KMS-11 (cell line): ENCODE results near the gene IL10RA.

ENCODE experiments used
- H2AFZ ChIP-seq: fragments of 200-600 bp; sonication (generic); 2 replicates; pipeline ENCODE4 v1.6.1; 2016; ENCODE audit warnings: antibody characterized with exemption, mixed run types, low read depth
- H3K27ac ChIP-seq: fragments of 200-600 bp; sonication (generic); 2 replicates; pipeline ENCODE4 v1.6.1; 2016; ENCODE audit warnings: mild to moderate bottlenecking, mixed run types
- H3K27me3 ChIP-seq: fragments of 200-600 bp; sonication (generic); 2 replicates; pipeline ENCODE4 v1.6.1; 2017; ENCODE audit warnings: mild to moderate bottlenecking, low read depth, mixed run types, moderate library complexity; ENCODE audit not compliant: insufficient read depth
- H3K36me3 ChIP-seq: fragments of 200-600 bp; sonication (generic); 2 replicates; pipeline ENCODE4 v1.6.1; 2017; ENCODE audit warnings: mild to moderate bottlenecking, mixed run types; ENCODE audit not compliant: insufficient read depth
- H3K4me1 ChIP-seq: fragments of 200-600 bp; sonication (generic); 2 replicates; pipeline ENCODE4 v1.6.1; 2016; ENCODE audit warnings: mild to moderate bottlenecking, low read depth, mixed run types; ENCODE audit not compliant: poor library complexity, severe bottlenecking
- H3K4me2 ChIP-seq: fragments of 200-600 bp; sonication (generic); 2 replicates; pipeline ENCODE4 v1.7.0; 2016; ENCODE audit warnings: mild to moderate bottlenecking, mixed run types
- H3K4me3 ChIP-seq: fragments of 200-600 bp; sonication (generic); IDR thresholded peaks from 2 replicates; pipeline ENCODE4 v1.6.1; 2017; ENCODE audit warnings: low read depth, low read length, mixed read lengths; ENCODE audit not compliant: insufficient read depth
- H3K79me2 ChIP-seq: fragments of 200-600 bp; sonication (generic); 2 replicates; pipeline ENCODE4 v1.6.1; 2016; ENCODE audit warnings: low read depth, mixed run types; ENCODE audit not compliant: insufficient read depth
- H3K9ac ChIP-seq: fragments of 200-600 bp; sonication (generic); 2 replicates; pipeline ENCODE4 v1.6.1; 2016; ENCODE audit warnings: mild to moderate bottlenecking, mixed run types
- H4K20me1 ChIP-seq: fragments of 200-600 bp; sonication (generic); 2 replicates; pipeline ENCODE4 v1.6.1; 2016; ENCODE audit warnings: mild to moderate bottlenecking, mixed run types; ENCODE audit not compliant: insufficient read depth
- TF ChIP-seq, protein P1 (sequence below): fragments of 200-600 bp; sonication (generic); conservative IDR thresholded peaks from 2 replicates; pipeline ENCODE4 v1.6.1; 2017; ENCODE audit warnings: low read depth, mild to moderate bottlenecking, antibody characterized with exemption, low read length, moderate library complexity, mixed read lengths

IL10RA gene

DNA sequence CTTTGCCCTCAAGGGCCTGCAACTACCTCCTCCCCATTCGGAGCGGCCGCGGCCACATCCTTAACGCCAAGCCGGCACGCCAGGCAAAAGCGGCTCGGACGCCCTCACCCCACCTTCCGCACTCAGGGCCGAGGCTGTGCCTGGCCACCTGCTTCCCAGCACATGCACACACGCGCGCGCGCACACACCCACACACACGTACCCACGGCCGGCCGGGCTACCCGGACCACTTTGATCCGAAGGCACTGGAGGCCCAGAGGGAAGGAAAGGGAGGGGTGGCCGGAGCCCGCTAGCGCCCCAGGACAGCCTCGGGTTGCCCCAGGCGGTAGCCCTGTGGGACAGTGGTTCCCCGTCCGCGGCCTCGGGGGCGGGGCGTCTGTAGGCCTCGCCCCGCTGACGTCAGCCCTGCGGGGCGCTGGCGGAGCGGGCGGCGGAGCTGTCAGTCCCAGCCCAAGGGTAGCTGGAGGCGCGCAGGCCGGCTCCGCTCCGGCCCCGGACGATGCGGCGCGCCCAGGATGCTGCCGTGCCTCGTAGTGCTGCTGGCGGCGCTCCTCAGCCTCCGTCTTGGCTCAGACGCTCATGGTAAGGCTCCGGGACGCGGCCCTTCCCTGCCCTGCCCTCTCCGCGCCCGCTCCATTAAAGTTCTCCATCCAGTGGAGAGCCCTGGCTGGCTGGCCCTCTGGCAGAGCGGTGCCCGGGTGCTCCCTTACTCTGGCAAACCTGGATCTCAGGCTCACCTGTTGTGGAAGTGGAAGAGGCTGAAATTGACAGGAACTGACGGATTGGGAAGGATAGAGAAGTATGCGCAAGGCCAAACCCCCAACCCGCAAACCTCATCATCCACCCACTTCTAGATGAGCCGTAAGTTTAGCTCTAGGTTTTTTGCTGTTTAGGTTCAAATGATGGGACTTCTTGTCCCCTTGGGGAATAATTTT, at the start of gene IL10RA:
IL10RA (plus strand) TSS at position 442 of the 935 bp plus-strand sequence; CDS start at position 516, 74 bp downstream.
- Histone ChIP-seq H3K4me1 (peaks cover 12% of the 10 kb centered on the region), H2AFZ (peak within 1 kb of the TSS; percentile 75), H3K79me2 (no peaks in the 10 kb centered on the region), H3K36me3 (no peaks in the 10 kb centered on the region), H3K4me3 (no peak within 1 kb of the TSS), H3K4me2 (peak within 1 kb of the TSS; percentile 79), H3K27me3 (no peaks in the 10 kb centered on the region), H3K9ac (peak within 1 kb of the TSS; percentile 85), H3K27ac (peak within 1 kb of the TSS; percentile 59), H4K20me1 (no peaks in the 10 kb centered on the region)
- TF ChIP-seq, protein P1, sequence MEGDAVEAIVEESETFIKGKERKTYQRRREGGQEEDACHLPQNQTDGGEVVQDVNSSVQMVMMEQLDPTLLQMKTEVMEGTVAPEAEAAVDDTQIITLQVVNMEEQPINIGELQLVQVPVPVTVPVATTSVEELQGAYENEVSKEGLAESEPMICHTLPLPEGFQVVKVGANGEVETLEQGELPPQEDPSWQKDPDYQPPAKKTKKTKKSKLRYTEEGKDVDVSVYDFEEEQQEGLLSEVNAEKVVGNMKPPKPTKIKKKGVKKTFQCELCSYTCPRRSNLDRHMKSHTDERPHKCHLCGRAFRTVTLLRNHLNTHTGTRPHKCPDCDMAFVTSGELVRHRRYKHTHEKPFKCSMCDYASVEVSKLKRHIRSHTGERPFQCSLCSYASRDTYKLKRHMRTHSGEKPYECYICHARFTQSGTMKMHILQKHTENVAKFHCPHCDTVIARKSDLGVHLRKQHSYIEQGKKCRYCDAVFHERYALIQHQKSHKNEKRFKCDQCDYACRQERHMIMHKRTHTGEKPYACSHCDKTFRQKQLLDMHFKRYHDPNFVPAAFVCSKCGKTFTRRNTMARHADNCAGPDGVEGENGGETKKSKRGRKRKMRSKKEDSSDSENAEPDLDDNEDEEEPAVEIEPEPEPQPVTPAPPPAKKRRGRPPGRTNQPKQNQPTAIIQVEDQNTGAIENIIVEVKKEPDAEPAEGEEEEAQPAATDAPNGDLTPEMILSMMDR, result no peak

DNA sequence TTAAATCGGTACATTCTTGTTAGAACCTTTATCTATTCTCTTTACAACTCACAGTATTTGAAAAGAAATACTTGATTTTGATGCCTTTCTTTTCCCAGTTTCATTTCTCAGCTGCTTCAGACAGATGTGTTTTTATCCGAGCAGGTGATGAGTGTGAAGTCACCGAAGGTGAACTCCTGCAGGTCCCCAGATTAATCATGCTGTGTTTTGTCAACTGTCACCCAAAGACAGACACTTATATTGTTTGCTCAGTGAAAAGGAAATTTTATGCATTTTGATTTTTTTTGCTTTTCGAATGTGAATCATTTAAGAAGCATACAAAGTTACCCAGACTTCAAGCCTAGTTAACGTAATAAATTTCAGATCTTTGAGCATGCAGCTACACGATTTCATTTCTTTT, 49.2 kb upstream of the IL10RA start:
- TF ChIP-seq, protein P1, result no peak
- H3K4me1 ChIP-seq, result no peaks in the 10 kb centered on the region
- H3K4me2 ChIP-seq, result no peak overlapping the region
- no peak overlapping the region for H3K27ac ChIP-seq
- H3K4me3 ChIP-seq, result no peak overlapping the region
- no peaks in the 10 kb centered on the region for H3K27me3 ChIP-seq
- H3K36me3 ChIP-seq, result no peaks in the 10 kb centered on the region
- H3K9ac ChIP-seq, result no peak overlapping the region
- H3K79me2 ChIP-seq, result no peaks in the 10 kb centered on the region
- H4K20me1 ChIP-seq, result no peaks in the 10 kb centered on the region
- no peak overlapping the region for H2AFZ ChIP-seq

DNA sequence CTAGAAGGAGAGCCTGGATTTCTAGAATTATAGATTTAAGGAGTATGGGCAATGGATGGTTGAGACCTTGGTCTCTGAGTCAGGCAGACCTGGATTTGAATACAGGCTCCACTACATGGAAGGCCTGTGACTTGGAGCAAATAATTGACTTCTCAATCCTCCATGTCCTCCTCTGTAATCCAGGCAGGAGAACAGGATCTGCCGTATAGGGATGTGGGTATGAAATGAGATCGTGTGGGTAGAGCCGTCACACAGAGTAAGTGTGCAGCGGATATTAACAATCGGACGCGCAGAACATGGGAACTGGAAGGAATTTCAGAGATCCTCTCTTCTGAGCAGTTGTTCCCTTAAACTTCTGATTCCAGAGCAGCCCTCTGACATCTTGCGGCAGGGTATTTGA, 45.5 kb upstream of the IL10RA start:
- Histone ChIP-seq H3K27me3 (no peaks in the 10 kb centered on the region), H3K36me3 (no peaks in the 10 kb centered on the region), H3K79me2 (no peaks in the 10 kb centered on the region), H3K4me2 (no peak overlapping the region), H3K9ac (no peak overlapping the region), H3K4me1 (peaks cover 10% of the 10 kb centered on the region), H4K20me1 (no peaks in the 10 kb centered on the region), H3K4me3 (no peak overlapping the region), H2AFZ (no peak overlapping the region), H3K27ac (no peak overlapping the region)
- TF ChIP-seq, protein P1, result no peak

DNA sequence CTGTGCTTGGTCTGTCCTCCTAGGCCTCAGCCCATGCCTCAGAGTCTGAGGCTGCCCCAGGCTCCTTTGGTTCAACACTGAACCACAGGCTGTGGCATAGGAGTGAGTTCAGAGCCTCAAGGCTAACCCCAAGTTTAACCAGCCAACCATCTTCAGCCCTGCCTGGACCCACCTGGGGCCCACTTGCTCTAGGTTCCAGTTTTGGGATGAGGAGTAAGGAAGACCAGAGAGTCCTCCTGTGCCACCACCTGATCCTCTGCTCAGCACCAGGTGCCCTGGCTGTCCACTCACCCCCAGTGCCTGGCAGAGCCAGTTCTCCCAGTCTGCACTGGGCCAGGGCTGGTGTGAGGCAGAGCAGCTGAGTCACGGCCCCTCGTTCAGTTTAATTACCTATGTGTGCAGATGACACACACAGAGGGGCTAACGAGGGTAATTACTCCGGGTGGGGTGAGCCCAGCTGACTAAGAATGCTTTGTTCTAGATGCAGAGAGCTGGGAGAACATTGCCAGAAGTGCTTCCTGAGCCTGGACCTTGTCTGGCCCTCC, 45.0 kb upstream of the IL10RA start:
- Histone ChIP-seq H4K20me1 (no peaks in the 10 kb centered on the region), H2AFZ (no peak overlapping the region), H3K36me3 (no peaks in the 10 kb centered on the region), H3K4me1 (peaks cover 12% of the 10 kb centered on the region), H3K79me2 (no peaks in the 10 kb centered on the region), H3K9ac (no peak overlapping the region), H3K27ac (no peak overlapping the region), H3K4me3 (no peak overlapping the region), H3K4me2 (no peak overlapping the region), H3K27me3 (no peaks in the 10 kb centered on the region)
- TF ChIP-seq, protein P1, result no peak
